Measurements from ENCODE around the gene TBC1D13. TPM values are rescaled to one million over a fixed set of nuclear protein-coding genes. Genes with fewer than 3 reads are reported as not detected.

The TBC1D13 gene
- total and polyA plus RNA-seq, 10 of the 15 experiments (the other 5 are each of a cell fraction or from before 2014, with no cell fraction given): 3.0 to 23.1 (median 16.5) TPM

GRCh38 chr9:128825923-128826700 lies 39.1 kb downstream of the TBC1D13 start:
- no peak for FAIRE-seq
- 94% methylated on average over 22 of the region's 22 CpGs for WGBS (ENCODE audit: insufficient coverage, insufficient replicate concordance, low lambda C conversion rate, missing lambda C conversion rate)
- Histone ChIP-seq H3K27me3 (replicated peaks in 1 of 2; ENCODE audit: control insufficient read depth in 2 of 2, insufficient read depth in 2 of 2, low read length in 1 of 2) (no peaks in the 10 kb centered on the region), H2AFZ (ENCODE audit: control insufficient read depth, low read depth, low read length) (no peak overlapping the region), H3K27ac (ENCODE audit: control insufficient read depth, insufficient read depth) (no peak overlapping the region), H3K4me2 (ENCODE audit: control insufficient read depth, insufficient read depth) (no peak overlapping the region), H3K4me3 (no peak overlapping the region), H3K79me2 (ENCODE audit: control insufficient read depth, insufficient read depth, low read length) (peaks cover 14% of the 10 kb centered on the region), H3K4me1 (ENCODE audit: control insufficient read depth, insufficient read depth, low read length) (peaks cover 7% of the 10 kb centered on the region; the same call in 1 of the 2 replicates), H3K36me3 (ENCODE audit: control insufficient read depth in 2 of 2, insufficient read depth in 2 of 2, low read length in 1 of 2) (peaks cover 22 to 28% of the 10 kb centered on the region in 2 experiments), H3K9me3 (replicated peaks; ENCODE audit: control insufficient read depth, insufficient read depth, low read length) (no peaks in the 10 kb centered on the region), H3K9ac (ENCODE audit: control insufficient read depth, insufficient read depth, low read length) (no peak overlapping the region), H4K20me1 (ENCODE audit: control insufficient read depth, insufficient read depth) (no peaks in the 10 kb centered on the region)
- DNase-seq (ENCODE audit: low read depth, low spot score): no peak
- ATAC-seq: no peak
- SMC1A ChIA-PET (ENCODE audit: uncharacterized antibody, unreplicated experiment): no interaction called here
- in situ Hi-C loops (cut with MboI): no loop called here
- RAD21 ChIA-PET (ENCODE audit: unreplicated experiment): interaction anchor here (0.9 kb wide), 1 partner anchor 8 kb away, joined by 3 read pairs; the partner anchor contains the start of gene ENDOG
- CTCF ChIA-PET: interaction anchor here (0.5 to 2.9 kb wide), 2 partner anchors 8 to 40 kb away, joined by 3 to 22 read pairs; partner anchors contain the start of gene ENDOG
- TF ChIP-seq SMAD1 (IDR thresholded peaks at IDR 0.05; ENCODE audit: low read depth, partially characterized antibody): no peak
- TF ChIP-seq CTCF (IDR thresholded peaks at IDR 0.05 in 2 of 3, conservative IDR thresholded peaks at IDR 0.05 in 1 of 3; ENCODE audit: control insufficient read depth in 2 of 3, extremely low read depth in 1 of 3, insufficient read depth in 1 of 3, low read depth in 3 of 3, low read length in 3 of 3): 0 out of 6 replicates have a peak, but pooled peaks of 1 of the 3 experiments have one; percentile 9
- POLR2A ChIA-PET: no interaction called here
- intact Hi-C loops (cut with micrococcal nuclease; ENCODE audit: unreplicated experiment): no loop called here
- BruUV-seq (replicated peaks): no TSS peak
